Adrenal gland (tissue), 5 donors: ENCODE data around the gene SULF2.

Experiments
- POLR2A ChIP-seq, 2 donors: fragments of 450-650 bp; IDR thresholded peaks; one replicate each; pipeline ENCODE4 v1.6.1; 2017; ENCODE audit warnings: antibody characterized with exemption in 2 of 2, mild to moderate bottlenecking in 2 of 2, moderate library complexity in 1 of 2
- TF ChIP-seq, protein P1 (sequence below), 6 experiments: fragments of 450-650 bp in 4 of 6; fragments of 200-600 bp in 2 of 6; sonication (generic) in 1 of 6; IDR thresholded peaks; 1 replicate in 5 of 6; 2 replicates in 1 of 6; pipeline versions ENCODE4 v1.5.1 to v1.8.0; 2016 to 2021; ENCODE audit warnings: antibody characterized with exemption in 6 of 6, mild to moderate bottlenecking in 2 of 6, moderate library complexity in 1 of 6
- donor health status: DM: no; HTN: no; CAD: no.

DNA sequence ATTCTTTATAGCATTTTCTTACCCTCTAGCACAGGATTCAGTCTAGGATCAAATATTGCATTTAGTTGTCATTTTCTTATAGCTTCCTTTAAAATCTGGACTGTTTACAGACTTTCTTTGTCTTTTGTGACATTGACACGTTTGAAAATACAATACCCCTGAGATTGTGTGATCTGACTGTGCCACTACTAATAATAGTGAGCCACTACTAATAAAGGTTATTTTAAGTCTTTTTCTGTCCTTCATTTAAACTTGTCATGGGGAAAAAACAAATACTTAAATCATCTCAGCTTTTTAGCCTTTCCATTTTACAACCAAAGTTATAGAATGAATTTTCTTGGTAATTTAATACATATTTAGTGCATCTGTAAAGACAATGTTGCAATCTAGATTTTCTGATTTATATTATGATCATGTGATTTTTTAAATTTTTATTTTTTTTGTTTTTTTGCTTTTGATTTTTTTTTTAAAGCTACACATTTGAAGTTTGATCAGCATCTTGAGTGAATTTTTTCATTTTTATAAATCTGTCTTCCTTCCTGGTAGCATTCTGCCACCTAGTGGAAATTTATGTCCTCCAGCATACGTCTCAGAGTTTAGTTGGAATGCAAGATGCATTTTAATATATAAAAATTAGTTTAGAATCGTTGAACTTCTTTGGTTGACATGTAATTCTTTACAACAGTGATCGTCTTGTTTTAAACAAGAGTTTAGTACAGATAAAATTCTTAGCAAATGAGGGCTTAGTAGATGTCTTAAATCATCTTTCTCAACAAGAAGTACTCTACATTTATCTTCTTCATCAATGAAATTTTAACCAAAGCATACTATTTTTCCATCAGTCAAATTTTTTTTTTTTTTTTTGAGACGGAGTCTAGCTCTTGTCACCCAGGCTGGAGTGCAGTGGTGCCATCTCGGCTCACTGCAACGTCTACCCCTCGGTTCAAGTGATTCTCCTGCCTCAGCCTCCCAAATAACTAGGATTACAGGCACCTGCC lies 164.2 kb downstream of the SULF2 start:
- TF ChIP-seq, protein P1, sequence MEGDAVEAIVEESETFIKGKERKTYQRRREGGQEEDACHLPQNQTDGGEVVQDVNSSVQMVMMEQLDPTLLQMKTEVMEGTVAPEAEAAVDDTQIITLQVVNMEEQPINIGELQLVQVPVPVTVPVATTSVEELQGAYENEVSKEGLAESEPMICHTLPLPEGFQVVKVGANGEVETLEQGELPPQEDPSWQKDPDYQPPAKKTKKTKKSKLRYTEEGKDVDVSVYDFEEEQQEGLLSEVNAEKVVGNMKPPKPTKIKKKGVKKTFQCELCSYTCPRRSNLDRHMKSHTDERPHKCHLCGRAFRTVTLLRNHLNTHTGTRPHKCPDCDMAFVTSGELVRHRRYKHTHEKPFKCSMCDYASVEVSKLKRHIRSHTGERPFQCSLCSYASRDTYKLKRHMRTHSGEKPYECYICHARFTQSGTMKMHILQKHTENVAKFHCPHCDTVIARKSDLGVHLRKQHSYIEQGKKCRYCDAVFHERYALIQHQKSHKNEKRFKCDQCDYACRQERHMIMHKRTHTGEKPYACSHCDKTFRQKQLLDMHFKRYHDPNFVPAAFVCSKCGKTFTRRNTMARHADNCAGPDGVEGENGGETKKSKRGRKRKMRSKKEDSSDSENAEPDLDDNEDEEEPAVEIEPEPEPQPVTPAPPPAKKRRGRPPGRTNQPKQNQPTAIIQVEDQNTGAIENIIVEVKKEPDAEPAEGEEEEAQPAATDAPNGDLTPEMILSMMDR (IDR thresholded peaks at IDR 0.05): peak; percentile 71 to 94 (median 82)
- no peak for TF ChIP-seq POLR2A (IDR thresholded peaks at IDR 0.05)
